Right forelimb (tissue), 1 donor: ENCODE measurements around the gene CARD14.
"Not testable (repeated sequence)": the region's sequence is repeated elsewhere in the genome, so short reads cannot be mapped to it uniquely, and the experiment has no call there.

ENCODE experiments used
- DNase-seq: peaks from one replicate; pipeline ENCODE4 v3.0.0-alpha.2; 2018

The CARD14 gene

DNA sequence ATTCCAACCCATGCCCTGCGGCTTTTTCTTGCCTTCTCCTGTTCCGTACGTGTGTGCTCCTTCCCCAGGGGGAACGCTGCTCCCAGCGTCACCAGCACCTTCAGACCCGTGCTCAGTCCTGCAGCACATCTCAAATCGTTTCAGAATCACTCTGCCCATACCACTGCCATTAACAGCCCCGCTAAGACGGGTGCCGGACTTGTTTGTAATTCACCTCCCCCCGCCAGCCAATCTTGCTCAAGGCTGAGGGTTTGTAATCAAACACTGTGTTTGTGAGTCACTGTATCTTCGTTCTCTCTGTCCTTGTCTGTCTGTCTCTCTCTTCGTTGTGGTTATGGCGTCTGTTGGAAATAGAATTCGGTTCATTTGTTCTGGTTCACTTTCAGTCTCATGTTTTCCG, 17.3 kb downstream of the CARD14 start:
- no peak for DNase-seq

GRCh38 chr17:80187515-80187941, 17.7 kb downstream of the CARD14 start:
- DNase-seq, result peak; percentile 58

GRCh38 chr17:80189611-80190010, 19.8 kb downstream of the CARD14 start:
- DNase-seq, result no peak

GRCh38 chr17:80190716-80191115, 20.9 kb downstream of the CARD14 start:
- no peak for DNase-seq

- DNase-seq, result no peak
Observed at GRCh38 chr17:80191192-80191591, 21.4 kb downstream of the CARD14 start.

- DNase-seq, result peak; percentile 61
Observed at GRCh38 chr17:80191865-80192661, 22.2 kb downstream of the CARD14 start.

- no peak for DNase-seq
Observed at GRCh38 chr17:80195141-80195540, 25.3 kb downstream of the CARD14 start.

- DNase-seq, result no peak
Observed at GRCh38 chr17:80195671-80196529, 26.1 kb downstream of the CARD14 start.

- DNase-seq, result no peak
Observed at GRCh38 chr17:80196652-80197051, 26.8 kb downstream of the CARD14 start.

DNA sequence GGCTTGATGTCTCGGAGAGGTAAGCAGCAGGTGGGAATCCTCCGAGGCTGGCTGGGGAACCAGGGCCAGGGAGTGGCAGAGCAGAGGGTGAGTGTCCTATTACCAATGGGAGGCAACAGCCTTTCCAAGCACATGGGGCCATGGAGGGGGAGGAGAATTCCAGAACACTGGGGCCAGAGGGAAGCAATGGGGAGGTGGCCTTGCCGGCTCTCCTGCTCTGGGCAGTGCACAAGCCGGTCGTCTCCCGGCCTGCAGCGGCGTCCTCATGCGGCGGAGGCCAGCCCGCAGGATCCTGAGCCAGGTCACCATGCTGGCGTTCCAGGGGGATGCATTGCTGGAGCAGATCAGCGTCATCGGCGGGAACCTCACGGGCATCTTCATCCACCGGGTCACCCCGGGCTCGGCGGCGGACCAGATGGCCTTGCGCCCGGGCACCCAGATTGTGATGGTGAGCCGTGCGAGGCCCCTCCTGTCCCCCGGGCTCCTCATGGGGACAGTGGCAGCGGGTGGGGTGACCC, 28.4 kb downstream of the CARD14 start:
- no peak for DNase-seq

DNA sequence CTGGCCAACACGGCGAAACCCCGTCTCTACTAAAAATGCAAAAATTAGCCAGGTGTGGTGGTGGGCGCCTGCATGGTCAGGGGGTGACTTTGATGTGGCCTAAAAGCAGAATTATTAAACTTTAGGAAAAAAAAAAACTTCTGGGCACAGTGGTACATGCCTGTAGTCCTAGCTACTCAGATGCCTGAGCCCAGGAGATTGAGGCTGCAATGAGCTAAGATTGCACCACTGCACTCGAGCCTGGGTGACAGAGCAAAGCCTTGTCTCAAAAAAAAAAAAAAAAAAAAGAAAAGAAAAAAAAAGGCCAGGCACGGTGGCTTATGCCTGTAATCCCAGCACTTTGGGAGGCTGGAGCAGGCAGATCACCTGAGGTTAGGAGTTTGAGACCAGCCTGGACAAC, 29.5 kb downstream of the CARD14 start:
- not testable (repeated sequence) for DNase-seq

DNA sequence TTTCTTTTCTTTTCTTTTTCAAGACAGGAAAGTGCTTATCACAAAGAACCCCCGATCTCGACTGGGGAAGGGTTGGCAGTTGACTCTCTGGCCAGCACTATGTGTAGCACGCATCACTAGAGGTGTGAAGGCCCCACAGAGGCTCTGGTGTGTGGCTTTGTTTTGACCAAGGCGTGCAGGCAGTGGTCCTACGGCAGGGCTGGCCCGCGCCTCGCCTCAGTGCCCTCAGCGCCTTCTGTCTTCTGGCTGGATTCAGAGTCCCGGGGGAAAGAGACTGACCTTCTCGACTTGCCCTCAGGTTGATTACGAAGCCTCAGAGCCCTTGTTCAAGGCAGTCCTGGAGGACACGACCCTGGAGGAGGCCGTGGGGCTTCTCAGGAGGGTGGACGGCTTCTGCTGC, 31.6 kb downstream of the CARD14 start:
- no peak for DNase-seq

DNA sequence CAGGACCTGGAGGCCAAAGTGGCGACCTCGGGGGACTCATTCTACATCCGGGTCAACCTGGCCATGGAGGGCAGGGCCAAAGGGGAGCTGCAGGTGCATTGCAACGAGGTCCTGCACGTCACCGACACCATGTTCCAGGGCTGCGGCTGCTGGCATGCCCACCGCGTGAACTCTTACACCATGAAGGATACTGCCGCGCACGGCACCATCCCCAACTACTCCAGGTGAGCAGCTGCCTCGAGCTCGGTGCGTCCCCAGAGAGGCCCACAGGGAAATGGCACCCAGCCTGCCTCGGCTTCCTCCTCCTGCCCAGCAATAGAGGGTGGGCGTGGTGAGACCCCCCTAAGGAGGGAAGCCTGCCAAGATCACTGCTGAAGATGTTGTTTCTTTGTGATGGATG, 32.4 kb downstream of the CARD14 start:
- DNase-seq, result no peak

GRCh38 chr17:80203471-80203963, 33.7 kb downstream of the CARD14 start:
- no peak for DNase-seq

- no peak for DNase-seq
Observed at GRCh38 chr17:80204626-80205468, 35.0 kb downstream of the CARD14 start.

- no peak for DNase-seq
Observed at GRCh38 chr17:80205811-80206210, 36.0 kb downstream of the CARD14 start.

DNA sequence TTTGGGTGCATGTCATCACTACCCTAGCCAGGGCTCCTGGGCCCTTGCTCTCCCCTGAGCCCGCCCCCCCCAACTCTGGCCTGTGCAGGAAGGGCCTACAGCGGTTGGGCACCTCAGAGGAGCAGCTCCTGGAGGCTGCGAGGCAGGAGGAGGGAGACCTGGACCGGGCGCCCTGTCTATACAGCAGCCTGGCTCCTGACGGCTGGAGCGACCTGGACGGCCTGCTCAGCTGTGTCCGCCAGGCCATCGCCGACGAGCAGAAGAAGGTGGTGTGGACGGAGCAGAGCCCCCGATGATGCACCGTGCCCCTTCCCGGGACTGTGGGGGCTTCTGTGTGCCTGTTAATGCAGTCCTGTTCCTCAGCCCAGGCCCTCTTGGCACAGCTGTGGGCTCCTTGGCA, 38.2 kb downstream of the CARD14 start:
- no peak for DNase-seq

GRCh38 chr17:80209765-80210164, 39.9 kb downstream of the CARD14 start:
- DNase-seq, result no peak

GRCh38 chr17:80210348-80211108, 40.7 kb downstream of the CARD14 start:
- DNase-seq, result no peak

DNA sequence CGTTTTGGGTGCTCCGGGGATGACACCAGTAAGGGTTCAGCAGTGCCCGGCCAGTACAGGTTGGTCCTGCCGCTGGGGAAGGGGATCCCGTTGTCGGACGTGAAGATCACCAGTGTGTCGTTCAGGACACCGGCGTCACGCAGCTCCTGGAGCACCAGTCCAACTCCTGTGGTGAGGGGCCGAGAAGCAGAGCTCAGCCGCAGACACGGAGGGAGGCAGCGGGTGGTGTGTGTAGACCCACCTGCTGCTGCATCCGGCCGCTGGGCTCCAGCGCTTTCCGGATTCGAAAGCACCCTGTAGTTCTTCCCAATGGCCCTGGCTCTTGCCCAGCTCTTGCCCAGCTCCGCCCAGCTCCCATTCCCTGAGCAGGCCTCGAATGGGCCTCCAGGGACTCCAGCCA, 42.3 kb downstream of the CARD14 start:
- DNase-seq, result no peak

DNA sequence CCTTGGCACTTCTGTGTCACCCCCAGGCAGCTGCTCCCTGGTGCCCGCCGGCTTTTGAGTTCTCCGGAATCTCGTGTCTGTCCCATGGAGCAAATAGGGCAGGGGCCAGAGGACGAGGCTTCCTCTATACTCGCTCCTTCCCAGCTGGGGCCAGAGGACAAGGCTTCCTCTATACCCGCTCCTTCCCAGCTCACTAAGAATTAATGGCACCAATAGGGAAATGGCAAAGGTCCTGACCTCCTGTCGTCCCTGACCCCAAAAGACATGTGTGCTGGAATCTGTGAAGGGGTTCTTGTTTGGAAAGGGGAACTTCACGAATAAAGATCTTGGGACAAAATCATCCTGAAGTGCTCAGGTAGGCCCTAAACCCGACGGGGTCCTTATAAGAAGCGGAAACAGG, 42.7 kb downstream of the CARD14 start:
- DNase-seq, result no peak
